ENCODE data around the gene MGMT. TPM values are rescaled to one million over a fixed set of nuclear protein-coding genes. Genes with fewer than 3 reads are reported as not detected.

Gene MGMT
- total and polyA plus RNA-seq, 2 of the 4 experiments (the other 2 are of a cell fraction): 11.5 to 17.8 TPM

DNA sequence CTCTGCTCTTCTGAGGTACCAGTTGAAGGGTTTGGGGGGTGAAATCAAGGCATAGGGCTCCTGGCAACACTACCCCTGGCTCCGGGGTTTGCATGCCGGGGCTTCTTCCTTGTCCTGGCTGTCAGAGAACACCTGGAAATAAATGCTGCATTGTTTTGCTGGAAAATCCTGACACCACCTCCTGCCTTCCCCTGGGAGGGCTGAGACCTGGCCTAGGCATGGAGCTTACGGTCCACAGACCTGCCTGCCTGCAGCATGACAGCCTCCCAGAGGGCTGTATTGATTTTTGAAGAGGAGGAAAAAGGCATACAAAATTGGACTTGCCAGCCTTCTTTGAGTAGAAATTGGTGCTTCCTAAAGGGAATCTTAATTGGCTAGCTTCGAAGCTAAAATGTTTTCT, 227.1 kb downstream of the MGMT start:
- ChIA-PET POLR2A (ENCODE audit: unreplicated experiment) (no interaction called here), CTCF (no interaction called here)
- H3K9me1 ChIP-seq (ENCODE audit: insufficient read depth, low read length): no peaks in the 10 kb centered on the region
- no peak overlapping the region for H3K4ac ChIP-seq (ENCODE audit: low read depth, low read length)
- BruUV-seq (replicated peaks): no TSS peak
- no peak overlapping the region for H2BK5ac ChIP-seq (ENCODE audit: low read depth, low read length, poor library complexity, severe bottlenecking)
- no peaks in the 10 kb centered on the region for H3K9me3 ChIP-seq (ENCODE audit: control insufficient read depth, insufficient read depth, low read length)
- TF ChIP-seq RFX5 (IDR thresholded peaks at IDR 0.05; ENCODE audit: low read depth, low read length): no peak
- no peak for TF ChIP-seq MXI1 (IDR thresholded peaks at IDR 0.05; ENCODE audit: borderline replicate concordance, low read depth, low read length)
- TF ChIP-seq POLR2A (IDR thresholded peaks at IDR 0.05; ENCODE audit: low read depth, low read length): no peak
- no peak for TF ChIP-seq RCOR1 (IDR thresholded peaks at IDR 0.05; ENCODE audit: insufficient replicate concordance, low read length)
- TF ChIP-seq CEBPB (IDR thresholded peaks at IDR 0.05; ENCODE audit: low read depth, low read length): no peak
- no peak for TF ChIP-seq MAZ (IDR thresholded peaks at IDR 0.05; ENCODE audit: borderline replicate concordance, low read depth, low read length)
- TF ChIP-seq MAFK (IDR thresholded peaks at IDR 0.05; ENCODE audit: low read depth, low read length): no peak
- no peak for TF ChIP-seq SMC3 (IDR thresholded peaks at IDR 0.05; ENCODE audit: low read depth, low read length)
- TF ChIP-seq, protein P1, sequence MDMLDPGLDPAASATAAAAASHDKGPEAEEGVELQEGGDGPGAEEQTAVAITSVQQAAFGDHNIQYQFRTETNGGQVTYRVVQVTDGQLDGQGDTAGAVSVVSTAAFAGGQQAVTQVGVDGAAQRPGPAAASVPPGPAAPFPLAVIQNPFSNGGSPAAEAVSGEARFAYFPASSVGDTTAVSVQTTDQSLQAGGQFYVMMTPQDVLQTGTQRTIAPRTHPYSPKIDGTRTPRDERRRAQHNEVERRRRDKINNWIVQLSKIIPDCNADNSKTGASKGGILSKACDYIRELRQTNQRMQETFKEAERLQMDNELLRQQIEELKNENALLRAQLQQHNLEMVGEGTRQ (IDR thresholded peaks at IDR 0.05; ENCODE audit: low read depth, low read length): no peak
- no peak for TF ChIP-seq CHD1 (IDR thresholded peaks at IDR 0.05; ENCODE audit: low read depth, low read length)
- TF ChIP-seq, protein P2, sequence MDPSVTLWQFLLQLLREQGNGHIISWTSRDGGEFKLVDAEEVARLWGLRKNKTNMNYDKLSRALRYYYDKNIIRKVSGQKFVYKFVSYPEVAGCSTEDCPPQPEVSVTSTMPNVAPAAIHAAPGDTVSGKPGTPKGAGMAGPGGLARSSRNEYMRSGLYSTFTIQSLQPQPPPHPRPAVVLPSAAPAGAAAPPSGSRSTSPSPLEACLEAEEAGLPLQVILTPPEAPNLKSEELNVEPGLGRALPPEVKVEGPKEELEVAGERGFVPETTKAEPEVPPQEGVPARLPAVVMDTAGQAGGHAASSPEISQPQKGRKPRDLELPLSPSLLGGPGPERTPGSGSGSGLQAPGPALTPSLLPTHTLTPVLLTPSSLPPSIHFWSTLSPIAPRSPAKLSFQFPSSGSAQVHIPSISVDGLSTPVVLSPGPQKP (IDR thresholded peaks at IDR 0.05; ENCODE audit: borderline replicate concordance, low read depth, low read length): no peak
- no peak for TF ChIP-seq BHLHE40 (IDR thresholded peaks at IDR 0.05; ENCODE audit: low read depth, low read length)
- no peak for TF ChIP-seq NFE2L2 (IDR thresholded peaks at IDR 0.05; ENCODE audit: low read depth, low read length)
- TF ChIP-seq RAD21 (IDR thresholded peaks at IDR 0.05; ENCODE audit: low read length): no peak
- TF ChIP-seq, protein P3, sequence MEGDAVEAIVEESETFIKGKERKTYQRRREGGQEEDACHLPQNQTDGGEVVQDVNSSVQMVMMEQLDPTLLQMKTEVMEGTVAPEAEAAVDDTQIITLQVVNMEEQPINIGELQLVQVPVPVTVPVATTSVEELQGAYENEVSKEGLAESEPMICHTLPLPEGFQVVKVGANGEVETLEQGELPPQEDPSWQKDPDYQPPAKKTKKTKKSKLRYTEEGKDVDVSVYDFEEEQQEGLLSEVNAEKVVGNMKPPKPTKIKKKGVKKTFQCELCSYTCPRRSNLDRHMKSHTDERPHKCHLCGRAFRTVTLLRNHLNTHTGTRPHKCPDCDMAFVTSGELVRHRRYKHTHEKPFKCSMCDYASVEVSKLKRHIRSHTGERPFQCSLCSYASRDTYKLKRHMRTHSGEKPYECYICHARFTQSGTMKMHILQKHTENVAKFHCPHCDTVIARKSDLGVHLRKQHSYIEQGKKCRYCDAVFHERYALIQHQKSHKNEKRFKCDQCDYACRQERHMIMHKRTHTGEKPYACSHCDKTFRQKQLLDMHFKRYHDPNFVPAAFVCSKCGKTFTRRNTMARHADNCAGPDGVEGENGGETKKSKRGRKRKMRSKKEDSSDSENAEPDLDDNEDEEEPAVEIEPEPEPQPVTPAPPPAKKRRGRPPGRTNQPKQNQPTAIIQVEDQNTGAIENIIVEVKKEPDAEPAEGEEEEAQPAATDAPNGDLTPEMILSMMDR (conservative IDR thresholded peaks at IDR 0.05; ENCODE audit: low read depth, low read length): no peak
- no peak for TF ChIP-seq FOS (IDR thresholded peaks at IDR 0.05; ENCODE audit: low read depth, low read length)
- H3K4me1 ChIP-seq (ENCODE audit: control insufficient read depth, insufficient read depth, low read length): peaks cover 1% of the 10 kb centered on the region; the same call in 1 of the 2 replicates
- no peak overlapping the region for H2BK120ac ChIP-seq (ENCODE audit: low read depth, low read length)
- no peak overlapping the region for H3K27ac ChIP-seq (ENCODE audit: insufficient read depth, low read length)
- ATAC-seq (ENCODE audit: low read depth) (no peak), DNase-seq (no peak)
- no peak overlapping the region for H3K4me3 ChIP-seq (ENCODE audit: insufficient read depth, low read depth, low read length)
- H4K20me1 ChIP-seq (ENCODE audit: insufficient read depth, low read length): no peaks in the 10 kb centered on the region
- H4K5ac ChIP-seq (ENCODE audit: low read depth, low read length): no peak overlapping the region
- H2BK20ac ChIP-seq (ENCODE audit: low read depth, low read length): no peak overlapping the region
- no peak overlapping the region for H2AK9ac ChIP-seq (replicated peaks; ENCODE audit: low read depth, low read length, poor library complexity)
- H3K36me3 ChIP-seq (ENCODE audit: control insufficient read depth, insufficient read depth, low read length): no peaks in the 10 kb centered on the region
- no peak overlapping the region for H3K9ac ChIP-seq (ENCODE audit: low read depth, low read length)
- no peak overlapping the region for H4K8ac ChIP-seq (ENCODE audit: low read depth in 2 of 2, low read length in 2 of 2)
- no peaks in the 10 kb centered on the region for H3K79me1 ChIP-seq (ENCODE audit: low read depth in 1 of 2, low read length in 2 of 2)
- H4K91ac ChIP-seq (ENCODE audit: insufficient read depth, low read depth, low read length): no peak overlapping the region
- H2AFZ ChIP-seq (replicated peaks; ENCODE audit: low read length, poor library complexity): no peak overlapping the region
- no peak overlapping the region for H3K23ac ChIP-seq (ENCODE audit: low read depth, low read length)
- H3K18ac ChIP-seq (ENCODE audit: low read depth, low read length): no peak overlapping the region
- WGBS, 2 experiments (ENCODE audit: extremely low coverage in 2 of 2, insufficient read length in 1 of 2): no CpG with 5 or more reads among the region's 4 CpGs
- H3K14ac ChIP-seq (replicated peaks; ENCODE audit: low read depth, low read length): no peak overlapping the region
- H2BK15ac ChIP-seq (ENCODE audit: low read depth, low read length): no peak overlapping the region
- dilution Hi-C loops (cut with HindIII; ENCODE audit: low sequenced_read_pairs, unreplicated experiment): no loop called here
- no peak overlapping the region for H3K56ac ChIP-seq (ENCODE audit: extremely low read depth, insufficient read depth, low read length)
- in situ Hi-C loops (cut with MboI; ENCODE audit: low sequenced_read_pairs): no loop called here
- H2AK5ac ChIP-seq (ENCODE audit: low read depth, low read length): no peak overlapping the region
- no peak overlapping the region for H3K4me2 ChIP-seq (ENCODE audit: low read depth, low read length)
- intact Hi-C loops (cut with micrococcal nuclease): no loop called here
- H3K27me3 ChIP-seq (ENCODE audit: control insufficient read depth, insufficient read depth, low read length): no peaks in the 10 kb centered on the region

Measured in IMR-90 (cell line).